Measurements from ENCODE around the gene MGAT4B.

DNA sequence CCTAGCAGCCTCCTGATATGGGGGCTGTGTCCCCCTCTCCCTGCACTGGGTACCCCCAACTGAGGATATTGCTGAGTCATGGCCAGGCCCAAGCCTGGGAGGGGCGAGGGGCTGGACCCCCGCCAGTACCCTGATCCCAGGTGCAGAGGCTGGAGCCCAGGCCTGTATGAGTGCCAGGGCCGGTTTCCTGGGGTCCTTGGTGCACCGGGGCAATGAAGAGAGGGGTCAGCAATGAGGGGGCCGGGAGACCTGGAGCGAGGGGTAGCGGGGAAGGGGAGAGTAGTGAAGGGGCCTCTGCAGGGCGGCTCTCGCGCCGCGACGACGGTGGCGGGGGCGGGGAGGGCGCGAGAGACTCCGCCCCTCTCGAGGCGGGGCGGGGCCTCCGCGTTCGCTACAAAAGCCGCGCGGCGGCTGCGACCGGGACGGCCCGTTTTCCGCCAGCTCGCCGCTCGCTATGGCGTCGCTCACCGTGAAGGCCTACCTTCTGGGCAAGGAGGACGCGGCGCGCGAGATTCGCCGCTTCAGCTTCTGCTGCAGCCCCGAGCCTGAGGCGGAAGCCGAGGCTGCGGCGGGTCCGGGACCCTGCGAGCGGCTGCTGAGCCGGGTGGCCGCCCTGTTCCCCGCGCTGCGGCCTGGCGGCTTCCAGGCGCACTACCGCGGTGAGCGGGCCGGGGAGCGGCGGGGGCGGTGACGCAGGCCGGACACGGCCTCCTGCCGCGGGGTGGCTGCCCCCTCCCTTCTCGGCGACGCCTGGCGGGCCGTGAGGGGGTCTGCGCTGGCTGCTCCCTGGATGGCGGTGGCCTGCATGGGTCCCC lies 14.0 kb upstream of the MGAT4B start, which contains the start of gene SQSTM1:
- TF ChIP-seq, protein P1, sequence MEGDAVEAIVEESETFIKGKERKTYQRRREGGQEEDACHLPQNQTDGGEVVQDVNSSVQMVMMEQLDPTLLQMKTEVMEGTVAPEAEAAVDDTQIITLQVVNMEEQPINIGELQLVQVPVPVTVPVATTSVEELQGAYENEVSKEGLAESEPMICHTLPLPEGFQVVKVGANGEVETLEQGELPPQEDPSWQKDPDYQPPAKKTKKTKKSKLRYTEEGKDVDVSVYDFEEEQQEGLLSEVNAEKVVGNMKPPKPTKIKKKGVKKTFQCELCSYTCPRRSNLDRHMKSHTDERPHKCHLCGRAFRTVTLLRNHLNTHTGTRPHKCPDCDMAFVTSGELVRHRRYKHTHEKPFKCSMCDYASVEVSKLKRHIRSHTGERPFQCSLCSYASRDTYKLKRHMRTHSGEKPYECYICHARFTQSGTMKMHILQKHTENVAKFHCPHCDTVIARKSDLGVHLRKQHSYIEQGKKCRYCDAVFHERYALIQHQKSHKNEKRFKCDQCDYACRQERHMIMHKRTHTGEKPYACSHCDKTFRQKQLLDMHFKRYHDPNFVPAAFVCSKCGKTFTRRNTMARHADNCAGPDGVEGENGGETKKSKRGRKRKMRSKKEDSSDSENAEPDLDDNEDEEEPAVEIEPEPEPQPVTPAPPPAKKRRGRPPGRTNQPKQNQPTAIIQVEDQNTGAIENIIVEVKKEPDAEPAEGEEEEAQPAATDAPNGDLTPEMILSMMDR (IDR thresholded peaks at IDR 0.05), result peak in 2 of 6 experiments; percentile 9 to 13
- peak; percentile 99 to 100 for TF ChIP-seq POLR2A (IDR thresholded peaks at IDR 0.05)
